Osteocyte (in vitro differentiated cells): ENCODE data around the gene GPRIN2. TPM values are rescaled to one million over a fixed set of nuclear protein-coding genes. Genes with fewer than 3 reads are reported as not detected.
"Not testable (repeated sequence)": the region's sequence is repeated elsewhere in the genome, so short reads cannot be mapped to it uniquely, and the experiment has no call there.

Experiments
- DNase-seq: peaks from one replicate; pipeline ENCODE4 v3.0.0; 2021; ENCODE audit warnings: mixed read lengths; ENCODE audit not compliant: unreplicated experiment; ENCODE audit errors: extremely low spot score
- H3K27ac Mint-ChIP-seq: one replicate; pipeline ENCODE4 v1.8.0; 2021; ENCODE audit warnings: mild to moderate bottlenecking, mixed read lengths; ENCODE audit not compliant: unreplicated experiment
- H3K27me3 Mint-ChIP-seq: one replicate; pipeline ENCODE4 v1.8.0; 2021; ENCODE audit warnings: mixed read lengths; ENCODE audit not compliant: unreplicated experiment
- H3K36me3 Mint-ChIP-seq: one replicate; pipeline ENCODE4 v1.8.0; 2021; ENCODE audit warnings: mixed read lengths; ENCODE audit not compliant: unreplicated experiment
- H3K4me1 Mint-ChIP-seq: one replicate; pipeline ENCODE4 v1.8.0; 2021; ENCODE audit warnings: mixed read lengths; ENCODE audit not compliant: unreplicated experiment
- H3K4me3 Mint-ChIP-seq: one replicate; pipeline ENCODE4 v1.8.0; 2021; ENCODE audit warnings: mild to moderate bottlenecking, moderate library complexity, mixed read lengths; ENCODE audit not compliant: unreplicated experiment
- H3K9me3 Mint-ChIP-seq: one replicate; pipeline ENCODE4 v1.8.0; 2021; ENCODE audit warnings: mixed read lengths; ENCODE audit not compliant: unreplicated experiment
- CTCF ChIP-seq: fragments of 200-600 bp; sonication (generic); IDR thresholded peaks from 2 replicates; pipeline ENCODE4 v1.5.0; 2021; ENCODE audit warnings: antibody characterized with exemption, mild to moderate bottlenecking, moderate library complexity
- total RNA-seq: library from RNA; stranded (reverse); gene quantifications from 2 replicates; pipeline ENCODE4 v1.2.1, GENCODE V29; 2021

GPRIN2 gene
- total RNA-seq, 1 donor from 2014 or later = 2.5 TPM

- H3K27ac Mint-ChIP-seq = no peak overlapping the region
- H3K27me3 Mint-ChIP-seq = no peaks in the 10 kb centered on the region
- DNase-seq = no peak
- no peak overlapping the region for H3K4me3 Mint-ChIP-seq
- no peaks in the 10 kb centered on the region for H3K9me3 Mint-ChIP-seq
- no peaks in the 10 kb centered on the region for H3K36me3 Mint-ChIP-seq
- peaks cover 31% of the 10 kb centered on the region for H3K4me1 Mint-ChIP-seq
- TF ChIP-seq CTCF = no peak
Measured at GRCh38 chr10:46536171-46536570, 20.3 kb downstream of the GPRIN2 start.

- H3K27ac Mint-ChIP-seq = no peak overlapping the region
- no peaks in the 10 kb centered on the region for H3K36me3 Mint-ChIP-seq
- no peak for DNase-seq
- no peak for TF ChIP-seq CTCF
- no peaks in the 10 kb centered on the region for H3K27me3 Mint-ChIP-seq
- H3K4me1 Mint-ChIP-seq = peaks cover 21% of the 10 kb centered on the region
- no peaks in the 10 kb centered on the region for H3K9me3 Mint-ChIP-seq
- H3K4me3 Mint-ChIP-seq = no peak overlapping the region
Measured at GRCh38 chr10:46534828-46535524, 21.5 kb downstream of the GPRIN2 start.

- not testable (repeated sequence) for H3K4me3 Mint-ChIP-seq, H3K4me1 Mint-ChIP-seq, DNase-seq
Measured at GRCh38 chr10:46532256-46532655, 24.2 kb downstream of the GPRIN2 start.

GRCh38 chr10:46530249-46531186, 25.9 kb downstream of the GPRIN2 start:
- Mint-ChIP-seq H3K4me3 (no peak overlapping the region), H3K4me1 (no peaks in the 10 kb centered on the region), H3K27me3 (no peaks in the 10 kb centered on the region), H3K36me3 (no peaks in the 10 kb centered on the region), H3K27ac (no peak overlapping the region), H3K9me3 (no peaks in the 10 kb centered on the region)
- TF ChIP-seq CTCF = no peak
- no peak for DNase-seq

More at GRCh38 chr10:46532256-46532655, 24.2 kb downstream of the GPRIN2 start:
- not testable (repeated sequence) for H3K9me3 Mint-ChIP-seq, H3K36me3 Mint-ChIP-seq, H3K27me3 Mint-ChIP-seq, H3K27ac Mint-ChIP-seq

GRCh38 chr10:46529742-46530141, 26.7 kb downstream of the GPRIN2 start:
- not testable (repeated sequence) for DNase-seq, H3K4me1 Mint-ChIP-seq, H3K27me3 Mint-ChIP-seq, H3K4me3 Mint-ChIP-seq, H3K27ac Mint-ChIP-seq, H3K9me3 Mint-ChIP-seq, H3K36me3 Mint-ChIP-seq
